Neuronal stem cell (in vitro differentiated cells): ENCODE data around the gene PLEKHA5.
"Not testable (repeated sequence)": the region's sequence is repeated elsewhere in the genome, so short reads cannot be mapped to it uniquely, and the experiment has no call there.

Source experiments
- DNase-seq: peaks from one replicate; pipeline ENCODE4 v3.0.0-alpha.2; 2013; ENCODE audit warnings: low spot score
- H2AFZ ChIP-seq: one replicate; pipeline ENCODE4 v1.6.1; 2013; ENCODE audit warnings: mild to moderate bottlenecking, low read length, inconsistent platforms
- H2AK5ac ChIP-seq: 2 replicates; pipeline ENCODE4 v1.6.1; 2013; ENCODE audit warnings: low read depth, mild to moderate bottlenecking, inconsistent platforms, low read length, moderate library complexity, mixed read lengths
- H2BK120ac ChIP-seq: 2 replicates; pipeline ENCODE4 v1.6.1; 2013; ENCODE audit warnings: low read depth, mild to moderate bottlenecking, inconsistent platforms, low read length, moderate library complexity, mixed read lengths
- H2BK12ac ChIP-seq: one replicate; pipeline ENCODE4 v1.6.1; 2013; ENCODE audit warnings: low read length, inconsistent platforms
- H2BK15ac ChIP-seq: 2 replicates; pipeline ENCODE4 v1.6.1; 2013; ENCODE audit warnings: mild to moderate bottlenecking, low read length, inconsistent platforms, mixed read lengths
- H2BK5ac ChIP-seq: one replicate; pipeline ENCODE4 v1.6.1; 2013; ENCODE audit warnings: inconsistent platforms, mild to moderate bottlenecking, low read length, moderate library complexity
- H3K14ac ChIP-seq: one replicate; pipeline ENCODE4 v1.6.1; 2013; ENCODE audit warnings: low read length, inconsistent platforms
- H3K18ac ChIP-seq: 2 replicates; pipeline ENCODE4 v1.6.1; 2013; ENCODE audit warnings: low read length, inconsistent platforms
- H3K23ac ChIP-seq: 2 replicates; pipeline ENCODE4 v1.6.1; 2013; ENCODE audit warnings: low read depth, mild to moderate bottlenecking, mixed read lengths, low read length, inconsistent platforms; ENCODE audit not compliant: poor library complexity
- H3K27ac ChIP-seq: replicated peaks from 3 replicates; pipeline ENCODE4 v1.5.1; 2013; ENCODE audit warnings: low read length, inconsistent platforms
- H3K27me3 ChIP-seq, 3 experiments: 2 replicates each; pipeline ENCODE4 v1.6.1; 2013; ENCODE audit warnings: low read length in 3 of 3, mild to moderate bottlenecking in 2 of 3, inconsistent platforms in 1 of 3, low read depth in 1 of 3, mixed read lengths in 1 of 3, moderate library complexity in 1 of 3; ENCODE audit not compliant: control insufficient read depth in 3 of 3, insufficient read depth in 3 of 3
- H3K36me3 ChIP-seq, 2 donors: replicated peaks in 1 of 2; 2 replicates each; pipeline ENCODE4 v1.6.1; 2013; ENCODE audit warnings: low read length in 2 of 2; ENCODE audit not compliant: control insufficient read depth in 2 of 2, insufficient read depth in 2 of 2
- H3K4ac ChIP-seq: 2 replicates; pipeline ENCODE4 v1.6.1; 2013; ENCODE audit warnings: inconsistent platforms, mild to moderate bottlenecking, low read length, moderate library complexity
- H3K4me1 ChIP-seq, 2 donors: 1 replicate in 1 of 2; 2 replicates in 1 of 2; pipeline ENCODE4 v1.6.1; 2013; ENCODE audit warnings: low read length in 2 of 2, low read depth in 1 of 2; ENCODE audit not compliant: control insufficient read depth in 2 of 2, insufficient read depth in 1 of 2
- H3K4me2 ChIP-seq: one replicate; pipeline ENCODE4 v1.6.1; 2013; ENCODE audit warnings: mild to moderate bottlenecking, low read length, inconsistent platforms; ENCODE audit not compliant: insufficient read depth, poor library complexity, severe bottlenecking
- H3K4me3 ChIP-seq, 2 donors: 2 replicates each; pipeline ENCODE4 v1.5.1; 2013; ENCODE audit warnings: low read length in 2 of 2, mild to moderate bottlenecking in 2 of 2, inconsistent platforms in 1 of 2, moderate library complexity in 1 of 2
- H3K79me1 ChIP-seq: one replicate; pipeline ENCODE4 v1.6.1; 2013; ENCODE audit warnings: low read depth, mild to moderate bottlenecking, inconsistent platforms, low read length, moderate library complexity
- H3K9ac ChIP-seq: one replicate; pipeline ENCODE4 v1.6.1; 2013; ENCODE audit warnings: mild to moderate bottlenecking, low read depth, low read length, inconsistent platforms; ENCODE audit not compliant: poor library complexity
- H3K9me3 ChIP-seq, 2 donors: replicated peaks in 1 of 2; 2 replicates each; pipeline versions ENCODE3 to v1.6.1; 2013; ENCODE audit warnings: low read length in 2 of 2, mild to moderate bottlenecking in 2 of 2, inconsistent platforms in 1 of 2, low read depth in 1 of 2, mixed read lengths in 1 of 2, moderate library complexity in 1 of 2; ENCODE audit not compliant: control insufficient read depth in 2 of 2, insufficient read depth in 1 of 2
- H4K8ac ChIP-seq: one replicate; pipeline ENCODE4 v1.6.1; 2013; ENCODE audit warnings: low read depth, mild to moderate bottlenecking, inconsistent platforms, low read length, moderate library complexity
- H4K91ac ChIP-seq: one replicate; pipeline ENCODE4 v1.6.1; 2013; ENCODE audit warnings: low read length, low read depth, mild to moderate bottlenecking, inconsistent platforms; ENCODE audit not compliant: poor library complexity
- WGBS, 2 donors: extraction: QIAGEN DNeasy Blood & Tissue Kit; methylation state at CpG; one replicate each; pipeline ENCODE4 v1.1.7; 2013; ENCODE audit warnings: missing lambda C conversion rate in 2 of 2, mixed read lengths in 1 of 2; ENCODE audit not compliant: insufficient read length in 2 of 2, insufficient replicate concordance in 1 of 2; ENCODE audit errors: extremely low coverage in 2 of 2; 5-methylcytosine and 5-hydroxymethylcytosine counted together

PLEKHA5 gene

DNA sequence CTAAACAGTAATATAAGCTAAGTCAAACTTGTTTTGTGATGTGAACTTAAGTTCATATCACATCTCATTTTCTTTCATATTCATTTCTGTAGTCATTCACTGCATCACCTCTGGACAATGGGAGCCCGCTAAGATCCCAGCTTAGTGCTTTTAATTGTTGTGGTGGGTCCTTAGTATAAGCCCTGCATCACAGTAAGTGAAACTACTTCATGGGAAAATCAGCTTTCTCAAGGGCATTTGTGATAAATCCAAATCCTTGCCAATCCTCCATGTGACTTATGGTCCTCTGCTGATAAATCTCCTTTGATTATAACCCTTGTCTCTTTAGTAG, 98.3 kb downstream of the PLEKHA5 start:
- Histone ChIP-seq H3K27ac (peak overlapping the region; percentile 89), H2BK120ac (no peak overlapping the region), H3K14ac (no peak overlapping the region), H3K18ac (no peak overlapping the region), H2BK12ac (no peak overlapping the region), H3K9ac (no peak overlapping the region), H3K4me1 (peaks cover 4 to 6% of the 10 kb centered on the region in 2 donors), H3K79me1 (peaks cover 7% of the 10 kb centered on the region), H3K4ac (no peak overlapping the region), H2BK5ac (no peak overlapping the region), H2AK5ac (no peak overlapping the region), H4K91ac (no peak overlapping the region), H2AFZ (no peak overlapping the region), H3K9me3 (peaks cover 4 to 10% of the 10 kb centered on the region in 2 donors), H2BK15ac (no peak overlapping the region), H3K4me3 (no peak overlapping the region), H3K36me3 (peaks cover 5 to 7% of the 10 kb centered on the region in 2 donors), H3K4me2 (no peak overlapping the region), H3K27me3 (no peaks in the 10 kb centered on the region), H3K23ac (no peak overlapping the region), H4K8ac (no peak overlapping the region)
- WGBS, 2 donors, result no CpG with 5 or more reads among the region's 1 CpG
- DNase-seq, result no peak

- not testable (repeated sequence) for H2BK120ac ChIP-seq, H3K14ac ChIP-seq, H3K4me1 ChIP-seq, H3K18ac ChIP-seq, DNase-seq, H3K4ac ChIP-seq, H4K91ac ChIP-seq, H4K8ac ChIP-seq, H3K36me3 ChIP-seq, H3K27me3 ChIP-seq, H3K23ac ChIP-seq, H3K4me2 ChIP-seq, H3K4me3 ChIP-seq, H2AFZ ChIP-seq, H2BK15ac ChIP-seq, H3K9ac ChIP-seq, H3K27ac ChIP-seq, H2BK5ac ChIP-seq, H2BK12ac ChIP-seq, H2AK5ac ChIP-seq, H3K79me1 ChIP-seq
- WGBS, 2 donors, result no CpG with 5 or more reads among the region's 6 CpGs
- peaks cover 4 to 10% of the 10 kb centered on the region in 2 donors for H3K9me3 ChIP-seq
Measured at GRCh38 chr12:19229021-19229420, 99.5 kb downstream of the PLEKHA5 start.

GRCh38 chr12:19230299-19230866, 100.8 kb downstream of the PLEKHA5 start:
- no peak overlapping the region for H3K14ac ChIP-seq
- no peak overlapping the region for H2BK120ac ChIP-seq
- H2BK5ac ChIP-seq, result no peak overlapping the region
- H3K4me1 ChIP-seq, result peaks cover 12 to 19% of the 10 kb centered on the region in 2 donors
- DNase-seq, result no peak
- no peak overlapping the region for H3K4ac ChIP-seq
- no CpG with 5 or more reads among the region's 37 CpGs for WGBS, 2 donors
- H2AK5ac ChIP-seq, result no peak overlapping the region
- H4K91ac ChIP-seq, result no peak overlapping the region
- H2BK12ac ChIP-seq, result no peak overlapping the region
- peaks cover 5 to 7% of the 10 kb centered on the region in 2 donors for H3K36me3 ChIP-seq
- H4K8ac ChIP-seq, result no peak overlapping the region
- no peak overlapping the region for H3K9ac ChIP-seq
- no peak overlapping the region for H2AFZ ChIP-seq
- no peak overlapping the region for H3K4me2 ChIP-seq
- H3K4me3 ChIP-seq, result no peak overlapping the region
- no peak overlapping the region for H3K18ac ChIP-seq
- H3K27me3 ChIP-seq, result no peaks in the 10 kb centered on the region
- H3K9me3 ChIP-seq, result peaks cover 4 to 10% of the 10 kb centered on the region in 2 donors
- H3K27ac ChIP-seq, result no peak overlapping the region
- H2BK15ac ChIP-seq, result no peak overlapping the region
- no peak overlapping the region for H3K23ac ChIP-seq
- peaks cover 7% of the 10 kb centered on the region for H3K79me1 ChIP-seq

DNA sequence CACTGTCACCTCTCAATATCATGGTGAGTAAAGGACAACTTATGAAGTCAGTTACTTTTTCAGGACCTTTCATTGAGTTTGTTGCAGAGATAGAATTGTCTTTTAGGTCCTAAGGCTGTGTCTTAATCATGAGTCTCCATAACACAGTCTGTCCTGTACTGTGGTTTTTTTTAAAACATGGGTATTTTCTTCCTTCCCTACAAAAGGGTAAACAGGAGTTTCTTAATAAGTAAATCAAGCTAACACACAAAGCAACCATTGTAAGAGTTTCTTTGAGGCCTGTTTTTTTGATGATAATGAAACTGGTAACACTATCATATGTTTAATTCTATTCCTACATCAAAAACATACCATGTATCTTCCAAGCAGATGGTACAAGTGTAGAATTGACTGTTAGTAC, 101.4 kb downstream of the PLEKHA5 start:
- H4K8ac ChIP-seq, result no peak overlapping the region
- DNase-seq, result no peak
- H3K18ac ChIP-seq, result no peak overlapping the region
- H2BK5ac ChIP-seq, result no peak overlapping the region
- H4K91ac ChIP-seq, result no peak overlapping the region
- H3K9me3 ChIP-seq, result peaks cover 4 to 10% of the 10 kb centered on the region in 2 donors
- peaks cover 12 to 22% of the 10 kb centered on the region in 2 donors for H3K4me1 ChIP-seq
- no peak overlapping the region for H2BK12ac ChIP-seq
- no peak overlapping the region for H3K14ac ChIP-seq
- H3K27ac ChIP-seq, result no peak overlapping the region
- H2AK5ac ChIP-seq, result no peak overlapping the region
- no peak overlapping the region for H3K23ac ChIP-seq
- no peaks in the 10 kb centered on the region for H3K27me3 ChIP-seq
- H3K4me2 ChIP-seq, result no peak overlapping the region
- peaks cover 5 to 7% of the 10 kb centered on the region in 2 donors for H3K36me3 ChIP-seq
- H2BK120ac ChIP-seq, result no peak overlapping the region
- H2BK15ac ChIP-seq, result no peak overlapping the region
- H2AFZ ChIP-seq, result no peak overlapping the region
- peaks cover 7% of the 10 kb centered on the region for H3K79me1 ChIP-seq
- H3K4ac ChIP-seq, result no peak overlapping the region
- H3K9ac ChIP-seq, result no peak overlapping the region
- H3K4me3 ChIP-seq, result no peak overlapping the region
